NCI-H69 (cell line): Measurements from ENCODE around the gene BIK.
A peak's percentile ranks its signal among the peaks of the same experiment; 100 is the strongest.
"Not testable (repeated sequence)": the region's sequence is repeated elsewhere in the genome, so short reads cannot be mapped to it uniquely, and the experiment has no call there.

Source experiments
- DNase-seq: peaks from one replicate; lab custom pipeline; 2025; lab: John Stamatoyannopoulos, UW

BIK gene

GRCh38 chr22:43104950-43105349 is 5.6 kb upstream of the BIK start:
- DNase-seq, result not testable (repeated sequence)

- DNase-seq, result no peak
Observed at GRCh38 chr22:43106302-43106701, 4.2 kb upstream of the BIK start.

DNA sequence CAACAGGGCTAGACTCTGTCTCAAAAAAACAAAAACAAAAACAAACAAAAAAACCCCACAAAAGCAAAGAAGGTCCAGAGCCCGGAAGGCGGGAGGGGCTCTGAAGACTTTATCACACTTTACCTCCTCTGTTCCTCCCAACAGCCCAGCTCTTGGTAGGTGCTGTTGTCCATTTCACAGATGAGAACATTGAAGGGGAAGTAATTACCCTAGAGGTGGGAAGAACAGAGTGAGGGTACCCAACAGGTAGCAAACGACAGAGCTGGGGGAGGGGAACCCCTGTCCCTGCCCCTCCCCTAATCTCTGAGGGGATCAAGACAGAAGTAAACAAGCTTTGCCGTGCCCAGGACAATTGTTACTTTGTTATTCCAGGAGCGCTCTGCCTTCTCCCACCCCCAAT is 1.0 kb upstream of the BIK start:
- DNase-seq, result no peak

GRCh38 chr22:43109921-43110443 is 568 bp upstream of the BIK start:
- peak; percentile 40 for DNase-seq

- DNase-seq, result peak; percentile 55
Observed at GRCh38 chr22:43110927-43111623, 525 bp downstream of the BIK start.

GRCh38 chr22:43113526-43114251 is 3.1 kb downstream of the BIK start:
- DNase-seq, result peak; percentile 61

- peak; percentile 81 for DNase-seq
Observed at GRCh38 chr22:43114958-43115357, 4.4 kb downstream of the BIK start.

DNA sequence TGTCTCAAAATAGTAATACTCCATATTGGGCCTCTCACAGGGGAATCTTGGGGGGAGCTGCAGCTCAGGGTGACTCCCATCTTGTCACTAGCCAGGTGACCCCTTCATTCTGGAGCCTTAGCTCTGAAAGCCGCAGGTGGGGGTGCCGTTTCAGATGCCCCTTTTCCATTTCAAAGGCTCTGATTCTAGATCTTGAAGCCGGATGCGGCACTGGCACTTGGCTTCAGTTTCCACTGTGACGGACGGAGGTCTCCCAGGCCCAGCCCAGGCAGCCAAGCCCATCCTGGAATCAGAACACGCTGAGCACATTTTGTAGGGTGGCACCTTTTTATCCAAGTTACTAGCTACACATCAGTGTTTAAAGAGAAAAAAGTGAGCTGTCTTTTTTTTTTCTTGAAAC is 6.4 kb downstream of the BIK start:
- DNase-seq, result no peak

GRCh38 chr22:43118024-43118849 is 7.7 kb downstream of the BIK start:
- no peak for DNase-seq

- DNase-seq, result peak; percentile 22
Observed at GRCh38 chr22:43118953-43119458, 8.5 kb downstream of the BIK start.

GRCh38 chr22:43126501-43127165 is 16.1 kb downstream of the BIK start:
- DNase-seq, result no peak

GRCh38 chr22:43127166-43127908 is 16.8 kb downstream of the BIK start:
- DNase-seq, result no peak

- no peak for DNase-seq
Observed at GRCh38 chr22:43128116-43128515, 17.6 kb downstream of the BIK start.

GRCh38 chr22:43128928-43129424 is 18.4 kb downstream of the BIK start:
- peak; percentile 90 for DNase-seq

DNA sequence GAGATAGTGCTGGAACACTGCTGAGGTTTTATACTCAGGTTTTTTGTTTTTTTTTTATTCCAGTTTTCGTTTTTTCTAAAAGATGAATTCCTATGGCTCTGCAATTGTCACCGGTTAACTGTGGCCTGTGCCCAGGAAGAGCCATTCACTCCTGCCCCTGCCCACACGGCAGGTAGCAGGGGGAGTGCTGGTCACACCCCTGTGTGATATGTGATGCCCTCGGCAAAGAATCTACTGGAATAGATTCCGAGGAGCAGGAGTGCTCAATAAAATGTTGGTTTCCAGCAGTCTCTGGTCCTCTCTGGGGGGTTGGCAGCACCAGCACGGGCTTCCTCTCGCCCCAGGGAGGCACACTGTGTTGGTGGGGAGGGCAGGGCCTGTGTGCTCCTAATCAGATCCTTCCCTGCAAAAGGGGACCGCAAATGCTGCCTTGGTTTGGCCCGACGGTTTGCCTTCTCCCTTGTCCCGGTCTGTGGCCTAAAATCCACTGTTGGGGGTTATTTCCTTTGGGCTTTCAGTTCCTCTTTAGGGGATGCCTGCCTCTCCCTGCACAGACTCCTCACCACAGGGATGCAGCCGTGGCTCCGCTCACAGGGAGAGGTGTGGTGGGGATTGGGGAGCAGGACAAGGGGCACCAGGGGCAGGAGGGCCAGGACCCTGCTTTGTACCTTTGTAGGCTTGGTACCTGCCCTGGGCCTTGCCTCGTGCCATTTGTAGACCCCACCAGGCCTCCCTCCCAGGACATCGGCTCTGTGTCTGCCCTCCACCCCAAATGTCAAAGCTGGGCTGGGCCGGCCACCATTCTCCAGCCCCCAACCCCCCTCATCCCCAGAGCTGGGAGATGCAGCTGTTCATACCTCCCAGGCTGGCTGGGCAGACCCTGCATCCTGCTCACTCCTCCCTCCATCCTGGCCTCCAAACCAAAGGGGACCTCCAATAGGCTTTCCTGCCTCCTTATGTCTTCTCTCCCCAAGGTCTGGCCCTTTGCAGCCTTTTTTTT is 19.2 kb downstream of the BIK start:
- DNase-seq, result peak; percentile 59

GRCh38 chr22:43131773-43132501 is 21.4 kb downstream of the BIK start:
- no peak for DNase-seq

DNA sequence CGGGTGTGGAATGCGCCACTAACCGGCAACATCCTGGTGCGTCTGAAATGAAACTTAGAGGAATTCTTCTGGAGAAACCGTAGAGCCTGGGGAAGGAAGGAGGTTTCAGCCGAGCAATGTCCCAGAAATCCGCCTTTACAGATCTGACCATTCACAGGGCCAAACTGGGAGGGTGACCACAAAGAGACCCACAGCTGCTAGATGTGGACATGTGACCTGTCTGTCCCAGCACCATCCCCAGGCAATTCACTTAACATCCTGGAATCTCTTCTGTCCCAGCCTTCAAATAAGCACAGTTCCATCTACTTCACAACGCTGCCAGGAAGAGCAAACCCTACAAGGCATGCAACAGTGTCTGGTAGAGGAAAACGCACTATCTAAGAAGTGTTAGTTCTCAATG is 22.9 kb downstream of the BIK start:
- DNase-seq, result no peak

- no peak for DNase-seq
Observed at GRCh38 chr22:43134553-43134952, 24.0 kb downstream of the BIK start.

GRCh38 chr22:43135565-43135964 is 25.0 kb downstream of the BIK start:
- DNase-seq, result no peak
